ENCODE data around the gene TAF1A. TPM values are rescaled to one million over a fixed set of nuclear protein-coding genes. Genes with fewer than 3 reads are reported as not detected.

The TAF1A gene
- total RNA-seq, 1 experiment from 2014 or later = 21.4 TPM

GRCh38 chr1:222555992-222556615 lies 33.6 kb downstream of the TAF1A start:
- H3K4me1 ChIP-seq (ENCODE audit: control insufficient read depth in 1 of 2, insufficient read depth in 2 of 2, low read length in 2 of 2) = no peaks in the 10 kb centered on the region
- H3K9ac ChIP-seq (ENCODE audit: low read length) = no peak overlapping the region
- no peaks in the 10 kb centered on the region for H3K79me2 ChIP-seq (ENCODE audit: insufficient read depth, low read length)
- POLR2A ChIA-PET = no interaction called here
- H3K27ac ChIP-seq (ENCODE audit: low read depth, low read length) = no peak overlapping the region
- CTCF ChIA-PET = interaction anchor here (0.9 kb wide), 1 partner anchor 78 kb away, joined by 3 read pairs; no protein-coding TSS in a partner anchor
- intact Hi-C loops (cut with micrococcal nuclease) = no loop called here
- H3K9me2 ChIP-seq (ENCODE audit: insufficient read depth) = no peaks in the 10 kb centered on the region
- no peak overlapping the region for H3K4me2 ChIP-seq (ENCODE audit: low read length)
- RAD21 ChIA-PET (ENCODE audit: low non-redundant PET in 1 of 2, low total read pairs in 2 of 2, uncharacterized antibody in 2 of 2, unreplicated experiment in 2 of 2) = no interaction called here
- H3K9me3 ChIP-seq (ENCODE audit: control insufficient read depth in 1 of 2, insufficient read depth in 1 of 2, low read depth in 1 of 2, low read length in 2 of 2) = no peaks in the 10 kb centered on the region
- DNase-seq (ENCODE audit: low read depth, low spot score) = no peak
- no peak overlapping the region for H3K4me3 ChIP-seq (replicated peaks in 1 of 2; ENCODE audit: low read depth in 1 of 2, low read length in 2 of 2)
- H3K27me3 ChIP-seq (ENCODE audit: insufficient read depth, low read length) = no peaks in the 10 kb centered on the region
- H2AFZ ChIP-seq (ENCODE audit: low read depth, low read length, poor library complexity, severe bottlenecking) = no peak overlapping the region
- no peaks in the 10 kb centered on the region for H4K20me1 ChIP-seq (ENCODE audit: insufficient read depth)
- ATAC-seq = no peak
- peaks cover 9 to 20% of the 10 kb centered on the region in 2 experiments; a peak in 3 of 4 replicates for H3K36me3 ChIP-seq (ENCODE audit: control insufficient read depth in 1 of 2, insufficient read depth in 2 of 2, low read length in 2 of 2)
- no peak for TF ChIP-seq MAX (IDR thresholded peaks at IDR 0.05)
- TF ChIP-seq CBX3 (IDR thresholded peaks at IDR 0.05; ENCODE audit: low read depth) = no peak
- no peak for TF ChIP-seq EZH2 (IDR thresholded peaks at IDR 0.05)
- TF ChIP-seq CEBPB (IDR thresholded peaks at IDR 0.05; ENCODE audit: low read depth) = no peak
- no peak for TF ChIP-seq CTCF (IDR thresholded peaks at IDR 0.05 in 2 of 3, conservative IDR thresholded peaks at IDR 0.05 in 1 of 3; ENCODE audit: borderline replicate concordance in 1 of 3, insufficient read depth in 1 of 3, low read depth in 2 of 3, low read length in 2 of 3)
- no peak for TF ChIP-seq ZFX (IDR thresholded peaks at IDR 0.05)
- no peak for TF ChIP-seq SRF (IDR thresholded peaks at IDR 0.05; ENCODE audit: low read depth)
- TF ChIP-seq JUND (IDR thresholded peaks at IDR 0.05) = no peak
- no peak for TF ChIP-seq ZNF274 (IDR thresholded peaks at IDR 0.05; ENCODE audit: low read depth, low read length)
- no peak for TF ChIP-seq YY1 (IDR thresholded peaks at IDR 0.05; ENCODE audit: extremely low read depth, insufficient replicate concordance, low read depth, low read length)
- no peak for TF ChIP-seq POLR2AphosphoS5 (IDR thresholded peaks at IDR 0.05; ENCODE audit: low read depth, low read length)
- no peak for TF ChIP-seq POLR2A (IDR thresholded peaks at IDR 0.05; ENCODE audit: borderline replicate concordance, extremely low read depth, insufficient read depth, insufficient read length)
- TF ChIP-seq REST (IDR thresholded peaks at IDR 0.05; ENCODE audit: low read depth) = no peak
- no peak for TF ChIP-seq ELF1 (IDR thresholded peaks at IDR 0.05; ENCODE audit: borderline replicate concordance, low read depth)
- TF ChIP-seq ZBTB33 (IDR thresholded peaks at IDR 0.05; ENCODE audit: extremely low read depth, insufficient replicate concordance, low read length) = no peak
- BruUV-seq (replicated peaks) = no TSS peak

Measured in HCT116 (cell line).